ENCODE results near the gene SCML1.

GRCh38 chrX:17743913-17744312 is 6.6 kb downstream of the SCML1 start:
- no peak for TF ChIP-seq CTCF (optimal IDR thresholded peaks at IDR 0.05 in 1 of 3, IDR thresholded peaks at IDR 0.05 in 1 of 3, conservative IDR thresholded peaks at IDR 0.05 in 1 of 3; ENCODE audit: extremely low read depth in 1 of 3, insufficient read depth in 2 of 3, low read length in 3 of 3)
- TF ChIP-seq EZH2 (IDR thresholded peaks at IDR 0.05; ENCODE audit: low read length) = no peak
